ENCODE data around the gene ARFGEF2.

- TF ChIP-seq POLR2A (IDR thresholded peaks at IDR 0.05; ENCODE audit: low read length) (no peak), GATA1 (IDR thresholded peaks at IDR 0.05; ENCODE audit: low read depth, low read length) (no peak)
Observed at GRCh38 chr20:48932375-48932941, 10.9 kb downstream of the ARFGEF2 start.

Data from erythroblast (primary cell).